Body of pancreas (tissue), 4 donors: Measurements from ENCODE around the gene BRD1.

Experiments
- POLR2A ChIP-seq, 3 donors: fragments of 450-650 bp; IDR thresholded peaks; one replicate each; pipeline ENCODE4 v1.6.1; 2016; ENCODE audit warnings: antibody characterized with exemption in 3 of 3, mild to moderate bottlenecking in 2 of 3
- TF ChIP-seq, protein P1 (sequence below), 7 experiments: fragments of 450-650 bp in 4 of 7; fragments of 200-600 bp in 3 of 7; sonication (generic) in 3 of 7; IDR thresholded peaks; one replicate each; pipeline ENCODE4 v1.5.1; 2016 to 2019; ENCODE audit warnings: antibody characterized with exemption in 7 of 7

DNA sequence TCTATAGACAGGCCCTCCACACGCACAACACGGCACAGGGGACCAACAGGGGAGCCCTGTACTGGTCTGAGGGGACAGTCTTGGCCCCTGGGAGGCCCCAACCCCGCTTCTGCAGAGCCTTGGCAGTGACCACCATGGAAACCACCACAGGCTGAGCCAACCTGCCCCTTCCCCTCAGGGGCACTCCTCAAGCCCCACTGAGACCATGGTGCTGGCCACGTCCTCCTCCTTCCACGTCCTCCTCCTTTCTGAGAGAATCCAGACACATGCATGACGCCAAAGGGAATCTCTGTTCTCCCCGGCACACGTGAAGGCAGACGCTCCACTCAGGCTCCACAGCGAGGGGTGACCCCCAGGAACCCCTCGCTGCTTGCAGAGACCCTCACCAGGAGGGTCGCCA lies 2.7 kb downstream of the BRD1 start:
- TF ChIP-seq, protein P1, sequence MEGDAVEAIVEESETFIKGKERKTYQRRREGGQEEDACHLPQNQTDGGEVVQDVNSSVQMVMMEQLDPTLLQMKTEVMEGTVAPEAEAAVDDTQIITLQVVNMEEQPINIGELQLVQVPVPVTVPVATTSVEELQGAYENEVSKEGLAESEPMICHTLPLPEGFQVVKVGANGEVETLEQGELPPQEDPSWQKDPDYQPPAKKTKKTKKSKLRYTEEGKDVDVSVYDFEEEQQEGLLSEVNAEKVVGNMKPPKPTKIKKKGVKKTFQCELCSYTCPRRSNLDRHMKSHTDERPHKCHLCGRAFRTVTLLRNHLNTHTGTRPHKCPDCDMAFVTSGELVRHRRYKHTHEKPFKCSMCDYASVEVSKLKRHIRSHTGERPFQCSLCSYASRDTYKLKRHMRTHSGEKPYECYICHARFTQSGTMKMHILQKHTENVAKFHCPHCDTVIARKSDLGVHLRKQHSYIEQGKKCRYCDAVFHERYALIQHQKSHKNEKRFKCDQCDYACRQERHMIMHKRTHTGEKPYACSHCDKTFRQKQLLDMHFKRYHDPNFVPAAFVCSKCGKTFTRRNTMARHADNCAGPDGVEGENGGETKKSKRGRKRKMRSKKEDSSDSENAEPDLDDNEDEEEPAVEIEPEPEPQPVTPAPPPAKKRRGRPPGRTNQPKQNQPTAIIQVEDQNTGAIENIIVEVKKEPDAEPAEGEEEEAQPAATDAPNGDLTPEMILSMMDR (IDR thresholded peaks at IDR 0.05), result no peak
- TF ChIP-seq POLR2A (IDR thresholded peaks at IDR 0.05), result no peak
